Endothelial cell of coronary artery (primary cell): ENCODE measurements around the gene GPR171. TPM values are rescaled to one million over a fixed set of nuclear protein-coding genes. Genes with fewer than 3 reads are reported as not detected.

Experiments used
- total RNA-seq: library from RNA; depleted of rRNA; stranded (reverse); fragments of >200 nt; gene quantifications from 2 replicates; pipeline ENCODE4 v1.2.3, GENCODE V29; 2014

GPR171 gene
- not detected in 2 replicates for total RNA-seq

GRCh38 chr3:151203051-151203420 lies at the start of gene GPR171:
GPR171 (minus strand) TSS chr3:151203216; CDS start chr3:151199386, 3,830 bp downstream.

Other genes with a start within 250 kb of the GPR171 start
- not detected in 2 replicates for gene CLRN1, start 230.5 kb downstream of the GPR171 start, total RNA-seq
- gene MED12L, start 117.6 kb downstream of the GPR171 start, total RNA-seq, result 0.18 and 0.19 TPM in 2 replicates
- gene P2RY14, start 75.3 kb upstream of the GPR171 start, total RNA-seq, result not detected in 2 replicates
- gene GPR87, start 113.6 kb upstream of the GPR171 start, total RNA-seq, result 0.09 TPM in 2 replicates
- not detected in 2 replicates for gene P2RY13, start 126.3 kb upstream of the GPR171 start, total RNA-seq
- not detected in 2 replicates for gene P2RY12, start 181.5 kb upstream of the GPR171 start, total RNA-seq